Measurements from ENCODE around the gene B3GALNT1. TPM values are rescaled to one million over a fixed set of nuclear protein-coding genes. Genes with fewer than 3 reads are reported as not detected.
"Not testable (repeated sequence)": the region's sequence is repeated elsewhere in the genome, so short reads cannot be mapped to it uniquely, and the experiment has no call there.

The B3GALNT1 gene
- total RNA-seq, 1 donor from 2014 or later = 56.3 TPM

GRCh38 chr3:161035711-161036110, 69.4 kb downstream of the B3GALNT1 start:
- ATAC-seq (peak; percentile 51), DNase-seq (no peak)
- intact Hi-C loops (cut with micrococcal nuclease) = no loop called here

DNA sequence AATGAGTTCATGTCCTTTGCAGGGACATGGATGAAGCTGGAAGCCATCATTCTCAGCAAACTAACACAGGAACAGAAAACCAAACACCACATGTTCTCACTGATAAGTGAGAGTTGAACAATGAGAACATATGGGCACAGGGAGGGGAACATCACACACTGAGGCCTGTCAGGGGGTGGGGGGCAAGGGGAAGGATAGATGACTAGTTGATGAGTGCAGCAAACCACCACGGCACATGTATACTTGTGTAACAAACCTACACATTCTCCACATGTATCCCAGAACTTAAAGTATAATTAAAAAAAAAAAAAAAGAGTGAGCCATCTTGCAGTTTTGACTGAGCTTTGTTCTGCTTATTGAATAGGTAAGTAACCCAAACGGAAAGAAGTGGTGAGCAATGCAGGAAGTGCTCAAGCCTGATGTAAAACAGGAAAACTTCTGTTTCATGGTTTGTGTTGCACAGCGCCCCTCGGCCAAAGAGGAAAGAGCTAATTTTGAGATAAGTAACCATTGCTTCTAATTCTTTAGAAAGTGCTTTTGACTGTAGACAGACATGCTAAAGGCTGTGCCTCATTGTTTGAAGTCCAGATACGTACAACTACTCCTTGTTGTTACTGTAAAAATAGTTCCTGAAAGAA, 70.1 kb downstream of the B3GALNT1 start:
- ATAC-seq = peak; percentile 29
- intact Hi-C loops (cut with micrococcal nuclease) = not testable (repeated sequence)

More for the DNA sequence above, 70.1 kb downstream of the B3GALNT1 start:
- DNase-seq = not testable (repeated sequence)

Other genes starting within 250 kb of the B3GALNT1 start
- gene NMD3, start 116.0 kb upstream of the B3GALNT1 start, total RNA-seq = 64.6 TPM

Data from left ventricle myocardium superior (tissue), 1 donor.